ENCODE results near the gene HOXA9. TPM values are rescaled to one million over a fixed set of nuclear protein-coding genes. Genes with fewer than 3 reads are reported as not detected.
A peak's percentile ranks its signal among the peaks of the same experiment; 100 is the strongest.

The HOXA9 gene
- total and polyA plus RNA-seq, 4 donors: 0.02 to 0.70 TPM; not detected in 2

- Histone ChIP-seq H3K4me3 (ENCODE audit: low read depth in 1 of 3, low read length in 3 of 3) (peak within 1 kb of the TSS in 1 of 3 donors; percentile 55), H3K27me3 (ENCODE audit: control insufficient read depth in 4 of 4, insufficient read depth in 4 of 4, low read length in 3 of 4) (peaks cover 17 to 64% (median 26%) of the 10 kb centered on the region in 4 donors), H3K9ac (ENCODE audit: low read depth in 1 of 2, low read length in 2 of 2) (no peak within 1 kb of the TSS), H3K9me3 (ENCODE audit: control insufficient read depth in 4 of 4, low read length in 3 of 4) (peaks cover 0 to 2% (median 0%) of the 10 kb centered on the region in 4 donors), H3K27ac (ENCODE audit: low read depth in 1 of 2, low read length in 2 of 2) (no peak within 1 kb of the TSS), H3K4me1 (ENCODE audit: control insufficient read depth in 4 of 4, insufficient read depth in 4 of 4, low read length in 3 of 4) (peaks cover 9 to 15% (median 12%) of the 10 kb centered on the region in 4 donors), H3K36me3 (ENCODE audit: control insufficient read depth in 4 of 4, insufficient read depth in 3 of 4, low read depth in 1 of 4, low read length in 3 of 4) (no peaks in the 10 kb centered on the region)
- TF ChIP-seq GABPA (IDR thresholded peaks at IDR 0.05 in 1 of 2, conservative IDR thresholded peaks at IDR 0.05 in 1 of 2) (no peak), HNF4A (conservative IDR thresholded peaks at IDR 0.05) (no peak), RXRA (IDR thresholded peaks at IDR 0.05) (no peak), NR2F2 (IDR thresholded peaks at IDR 0.05) (no peak), MAX (IDR thresholded peaks at IDR 0.05) (no peak), JUND (IDR thresholded peaks at IDR 0.05) (no peak), FOXA1 (IDR thresholded peaks at IDR 0.05) (no peak), REST (IDR thresholded peaks at IDR 0.05) (no peak), FOXA2 (IDR thresholded peaks at IDR 0.05) (no peak), SP1 (IDR thresholded peaks at IDR 0.05) (no peak), RAD21 (IDR thresholded peaks at IDR 0.05) (no peak)
- TF ChIP-seq, protein P1, sequence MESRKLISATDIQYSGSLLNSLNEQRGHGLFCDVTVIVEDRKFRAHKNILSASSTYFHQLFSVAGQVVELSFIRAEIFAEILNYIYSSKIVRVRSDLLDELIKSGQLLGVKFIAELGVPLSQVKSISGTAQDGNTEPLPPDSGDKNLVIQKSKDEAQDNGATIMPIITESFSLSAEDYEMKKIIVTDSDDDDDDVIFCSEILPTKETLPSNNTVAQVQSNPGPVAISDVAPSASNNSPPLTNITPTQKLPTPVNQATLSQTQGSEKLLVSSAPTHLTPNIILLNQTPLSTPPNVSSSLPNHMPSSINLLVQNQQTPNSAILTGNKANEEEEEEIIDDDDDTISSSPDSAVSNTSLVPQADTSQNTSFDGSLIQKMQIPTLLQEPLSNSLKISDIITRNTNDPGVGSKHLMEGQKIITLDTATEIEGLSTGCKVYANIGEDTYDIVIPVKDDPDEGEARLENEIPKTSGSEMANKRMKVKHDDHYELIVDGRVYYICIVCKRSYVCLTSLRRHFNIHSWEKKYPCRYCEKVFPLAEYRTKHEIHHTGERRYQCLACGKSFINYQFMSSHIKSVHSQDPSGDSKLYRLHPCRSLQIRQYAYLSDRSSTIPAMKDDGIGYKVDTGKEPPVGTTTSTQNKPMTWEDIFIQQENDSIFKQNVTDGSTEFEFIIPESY (IDR thresholded peaks at IDR 0.05): no peak
- TF ChIP-seq, protein P2, sequence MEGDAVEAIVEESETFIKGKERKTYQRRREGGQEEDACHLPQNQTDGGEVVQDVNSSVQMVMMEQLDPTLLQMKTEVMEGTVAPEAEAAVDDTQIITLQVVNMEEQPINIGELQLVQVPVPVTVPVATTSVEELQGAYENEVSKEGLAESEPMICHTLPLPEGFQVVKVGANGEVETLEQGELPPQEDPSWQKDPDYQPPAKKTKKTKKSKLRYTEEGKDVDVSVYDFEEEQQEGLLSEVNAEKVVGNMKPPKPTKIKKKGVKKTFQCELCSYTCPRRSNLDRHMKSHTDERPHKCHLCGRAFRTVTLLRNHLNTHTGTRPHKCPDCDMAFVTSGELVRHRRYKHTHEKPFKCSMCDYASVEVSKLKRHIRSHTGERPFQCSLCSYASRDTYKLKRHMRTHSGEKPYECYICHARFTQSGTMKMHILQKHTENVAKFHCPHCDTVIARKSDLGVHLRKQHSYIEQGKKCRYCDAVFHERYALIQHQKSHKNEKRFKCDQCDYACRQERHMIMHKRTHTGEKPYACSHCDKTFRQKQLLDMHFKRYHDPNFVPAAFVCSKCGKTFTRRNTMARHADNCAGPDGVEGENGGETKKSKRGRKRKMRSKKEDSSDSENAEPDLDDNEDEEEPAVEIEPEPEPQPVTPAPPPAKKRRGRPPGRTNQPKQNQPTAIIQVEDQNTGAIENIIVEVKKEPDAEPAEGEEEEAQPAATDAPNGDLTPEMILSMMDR (IDR thresholded peaks at IDR 0.05; ENCODE audit: low read depth, low read length, missing input control): no peak
- 9% methylated on average over 82 of the region's 82 CpGs for WGBS
- no peak for DNase-seq (ENCODE audit: low spot score)
Measured at GRCh38 chr7:27173956-27174873, 8.9 kb upstream of the HOXA9 start, which contains the start of gene HOXA10. TSS of gene HOXA10 (minus strand) at chr7:27174320. CDS start at chr7:27174306, 14 bp downstream.
